Measurements from ENCODE around the gene KRTAP17-1. TPM values are rescaled to one million over a fixed set of nuclear protein-coding genes. Genes with fewer than 3 reads are reported as not detected.

Gene KRTAP17-1
- total RNA-seq, 2 experiments from 2014 or later, result not detected

DNA sequence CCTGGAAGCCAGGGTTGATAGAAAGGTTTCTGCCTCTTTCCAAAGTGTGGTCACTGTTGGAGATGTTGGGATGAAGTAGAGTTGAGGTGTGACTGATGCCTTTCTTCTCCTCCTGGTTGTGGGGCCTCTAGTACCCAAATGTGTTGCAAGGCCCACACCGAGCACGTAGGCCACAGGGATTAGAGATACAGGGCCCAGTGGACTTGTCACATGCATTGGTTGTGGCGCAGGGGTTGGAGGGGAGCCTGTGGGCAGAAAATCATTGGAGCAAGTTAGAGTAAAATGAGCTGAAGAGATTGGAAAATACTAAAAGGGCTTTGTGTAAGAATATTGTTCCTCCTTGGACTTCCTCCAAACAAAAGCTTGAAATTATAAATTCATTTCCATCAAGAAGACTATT lies 30.5 kb upstream of the KRTAP17-1 start:
- DNase-seq, result no peak
- POLR2A ChIA-PET, result no interaction called here
- no peaks in the 10 kb centered on the region for H3K27me3 Mint-ChIP-seq
- no peak for TF ChIP-seq CTCF (IDR thresholded peaks at IDR 0.05)
- H3K4me1 Mint-ChIP-seq (ENCODE audit: low read depth), result peaks cover 15% of the 10 kb centered on the region
- no peak overlapping the region for H3K27ac Mint-ChIP-seq
- H3K36me3 Mint-ChIP-seq (ENCODE audit: low read depth), result peaks cover 2% of the 10 kb centered on the region
- CTCF ChIA-PET, result no interaction called here
- intact Hi-C loops (cut with micrococcal nuclease), result no loop called here
- no peak overlapping the region for H3K4me3 Mint-ChIP-seq
- peaks cover 8% of the 10 kb centered on the region for H3K9me3 Mint-ChIP-seq
- ATAC-seq, result no peak

- no peak overlapping the region for H3K4me3 Mint-ChIP-seq
- peaks cover 42% of the 10 kb centered on the region for H3K4me1 Mint-ChIP-seq (ENCODE audit: low read depth)
- CTCF ChIA-PET, result interaction anchor here (1.8 kb wide), 1 partner anchor 61 kb away, joined by 5 read pairs; no protein-coding TSS in a partner anchor
- intact Hi-C loops (cut with micrococcal nuclease), result no loop called here
- peaks cover 2% of the 10 kb centered on the region for H3K36me3 Mint-ChIP-seq (ENCODE audit: low read depth)
- TF ChIP-seq CTCF (IDR thresholded peaks at IDR 0.05), result no peak
- ATAC-seq, result no peak
- no peak for DNase-seq
- H3K27ac Mint-ChIP-seq, result no peak overlapping the region
- H3K9me3 Mint-ChIP-seq, result peaks cover 8% of the 10 kb centered on the region
- POLR2A ChIA-PET, result no interaction called here
- no peaks in the 10 kb centered on the region for H3K27me3 Mint-ChIP-seq
Measured at GRCh38 chr17:41343029-41343428, 27.5 kb upstream of the KRTAP17-1 start.

GRCh38 chr17:41340934-41341861 lies 25.7 kb upstream of the KRTAP17-1 start:
- H3K4me1 Mint-ChIP-seq (ENCODE audit: low read depth), result peaks cover 47% of the 10 kb centered on the region
- DNase-seq, result peak; percentile 77

DNA sequence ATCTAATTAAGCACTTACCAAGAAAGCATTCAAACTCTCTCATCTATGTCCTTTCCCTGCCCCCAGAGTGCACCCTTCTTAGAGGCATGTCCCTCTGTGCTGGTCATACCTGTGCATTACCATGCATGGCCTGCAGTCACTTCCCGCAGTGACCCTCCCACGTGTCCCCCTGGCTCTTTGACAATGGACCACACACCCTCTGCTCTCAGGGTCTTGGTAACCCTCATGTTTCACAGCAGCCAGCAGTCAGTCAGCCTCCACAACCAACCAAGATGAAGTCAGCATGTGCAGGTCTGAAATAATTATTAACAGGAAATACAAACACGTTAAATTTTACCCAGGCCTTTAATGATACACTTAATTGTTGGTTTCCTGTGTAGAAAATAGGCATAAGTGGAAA lies 25.0 kb upstream of the KRTAP17-1 start:
- Mint-ChIP-seq H3K9me3 (peaks cover 8% of the 10 kb centered on the region), H3K4me3 (no peak overlapping the region), H3K27ac (no peak overlapping the region), H3K4me1 (ENCODE audit: low read depth) (peaks cover 53% of the 10 kb centered on the region), H3K27me3 (no peaks in the 10 kb centered on the region), H3K36me3 (ENCODE audit: low read depth) (peaks cover 2% of the 10 kb centered on the region)
- intact Hi-C loops (cut with micrococcal nuclease), result no loop called here
- DNase-seq, result no peak
- TF ChIP-seq CTCF (IDR thresholded peaks at IDR 0.05), result no peak
- POLR2A ChIA-PET, result no interaction called here
- CTCF ChIA-PET, result interaction anchor here (0.9 to 2.1 kb wide), 2 partner anchors 18 to 348 kb away, joined by 3 to 13 read pairs; no protein-coding TSS in a partner anchor
- ATAC-seq, result no peak

More at GRCh38 chr17:41340934-41341861, 25.7 kb upstream of the KRTAP17-1 start:
- peaks cover 2% of the 10 kb centered on the region for H3K36me3 Mint-ChIP-seq (ENCODE audit: low read depth)
- no peaks in the 10 kb centered on the region for H3K27me3 Mint-ChIP-seq
- TF ChIP-seq CTCF (IDR thresholded peaks at IDR 0.05), result no peak
- ChIA-PET POLR2A (interaction anchor here (0.6 to 1.2 kb wide), 2 partner anchors 33 to 50 kb away, joined by 3 read pairs; no protein-coding TSS in a partner anchor), CTCF (interaction anchor here (0.9 to 2.1 kb wide), 3 partner anchors 19 to 347 kb away, joined by 3 to 13 read pairs (median 5); no protein-coding TSS in a partner anchor)
- peak; percentile 76 for ATAC-seq
- H3K27ac Mint-ChIP-seq, result peak overlapping the region; percentile 9
- H3K9me3 Mint-ChIP-seq, result peaks cover 8% of the 10 kb centered on the region
- no peak overlapping the region for H3K4me3 Mint-ChIP-seq
- intact Hi-C loops (cut with micrococcal nuclease), result no loop called here

Data from activated CD8-positive, alpha-beta T cell treated with anti-CD3 and anti-CD28 coated beads for 36 hours (primary cell).